K562 (cell line): ENCODE data around the gene PHLDB2. TPM values are rescaled to one million over a fixed set of nuclear protein-coding genes. Genes with fewer than 3 reads are reported as not detected.

Source experiments
- CBFB ChIP-seq: sonication (generic); formaldehyde crosslinking; IDR thresholded peaks from 2 replicates; pipeline ENCODE4 v1.4.0; 2020; ENCODE audit warnings: mild to moderate bottlenecking, missing genetic modification reagents
- CHD1 ChIP-seq: fragments of 200-600 bp; sonication (generic); IDR thresholded peaks from one replicate; pipeline ENCODE4 v1.6.1; 2012; ENCODE audit warnings: mild to moderate bottlenecking, moderate library complexity, low read length, inconsistent platforms
- CTCF ChIP-seq, 3 experiments: IDR thresholded peaks in 2 of 3; conservative IDR thresholded peaks in 1 of 3; 2 replicates each; pipeline ENCODE4 v1.5.1; 2011 to 2012; ENCODE audit warnings: low read length in 3 of 3, mild to moderate bottlenecking in 3 of 3, control low read depth in 2 of 3, improper control_type of control experiment in 1 of 3, inconsistent platforms in 1 of 3, low read depth in 1 of 3, mixed read lengths in 1 of 3, moderate library complexity in 1 of 3; ENCODE audit not compliant: insufficient read depth in 2 of 3
- E2F4 ChIP-seq: sonication (generic); formaldehyde crosslinking; IDR thresholded peaks from 2 replicates; pipeline ENCODE4 v1.8.0; 2022; ENCODE audit warnings: mild to moderate bottlenecking, low read depth, missing genetic modification reagents
- FOXJ2 ChIP-seq: fragments of 200-800 bp; sonication (Bioruptor generic); IDR thresholded peaks from 2 replicates; pipeline ENCODE4 v1.6.1; 2016; ENCODE audit warnings: missing genetic modification characterization, missing compliant biosample characterization
- GABPB1 ChIP-seq: sonication (generic); formaldehyde crosslinking; IDR thresholded peaks from 2 replicates; pipeline ENCODE4 v1.8.0; 2022; ENCODE audit warnings: mild to moderate bottlenecking, missing genetic modification reagents
- HCFC1 ChIP-seq: IDR thresholded peaks from 2 replicates; pipeline ENCODE4 v1.6.1; 2012; ENCODE audit warnings: low read depth, low read length, improper control_type of control experiment
- MCM2 ChIP-seq: fragments of 450-650 bp; IDR thresholded peaks from 2 replicates; pipeline ENCODE4 v1.6.1; 2017; ENCODE audit warnings: low read depth, mild to moderate bottlenecking
- MCM3 ChIP-seq: fragments of 450-650 bp; IDR thresholded peaks from 2 replicates; pipeline ENCODE4 v1.6.1; 2016
- MIER1 ChIP-seq: fragments of 450-650 bp; IDR thresholded peaks from 2 replicates; pipeline ENCODE4 v1.6.1; 2016; ENCODE audit warnings: antibody characterized with exemption, mild to moderate bottlenecking, low read depth
- PCBP2 ChIP-seq: fragments of 200-400 bp; formaldehyde crosslinking; IDR thresholded peaks from 2 replicates; pipeline ENCODE4 v1.6.1; 2018; ENCODE audit warnings: low read length, low read depth, mild to moderate bottlenecking, moderate library complexity; ENCODE audit not compliant: poor library complexity, severe bottlenecking
- SIN3A ChIP-seq, 2 experiments: fragments of 150-350 bp in 1 of 2; IDR thresholded peaks; 2 replicates each; pipeline ENCODE4 v1.6.1; 2011 to 2016; ENCODE audit warnings: borderline replicate concordance in 2 of 2, low read depth in 2 of 2, low read length in 2 of 2, mild to moderate bottlenecking in 2 of 2, moderate library complexity in 2 of 2; ENCODE audit not compliant: control insufficient read depth in 1 of 2
- polyA plus RNA-seq, 8 experiments: library from polyadenylated mRNA; depleted of rRNA in 4 of 8; stranded (reverse) in 5 of 8; unstranded in 3 of 8; fragments of >200 nt; fragmentation: Nextera tagmentation in 2 of 8; fragmentation: Illumina TruSeq in 1 of 8; extraction: Ambion mirVana in 2 of 8; extraction: Trizol in 1 of 8; gene quantifications; 2 replicates each; pipeline versions ENCODE4 v1.2.1 to v1.2.3, GENCODE V29; 2011 to 2014; ENCODE audit warnings: inconsistent platforms in 1 of 8, missing spikeins in 1 of 8
- total RNA-seq, 7 experiments: library from RNA; depleted of rRNA in 6 of 7; stranded (reverse); fragments of >200 nt in 6 of 7; fragmentation: Illumina TruSeq in 2 of 7; extraction: Trizol in 2 of 7; gene quantifications; 2 replicates each; pipeline versions ENCODE4 v1.2.1 to v1.2.3, GENCODE V29; 2011 to 2021; ENCODE audit warnings: low replicate concordance in 1 of 7
- TF ChIP-seq, protein P1 (sequence below): sonication (generic); formaldehyde crosslinking; IDR thresholded peaks from 2 replicates; pipeline ENCODE4 v1.8.0; 2023; ENCODE audit warnings: missing genetic modification reagents, mild to moderate bottlenecking, borderline replicate concordance

Gene PHLDB2
- total and polyA plus RNA-seq, 9 of the 15 experiments (the other 6 are each of a cell fraction or from before 2014, with no cell fraction given), result 0.04 TPM; not detected in 8

GRCh38 chr3:111937871-111938270 lies 78.8 kb downstream of the PHLDB2 start (continued):
- TF ChIP-seq, protein P1, sequence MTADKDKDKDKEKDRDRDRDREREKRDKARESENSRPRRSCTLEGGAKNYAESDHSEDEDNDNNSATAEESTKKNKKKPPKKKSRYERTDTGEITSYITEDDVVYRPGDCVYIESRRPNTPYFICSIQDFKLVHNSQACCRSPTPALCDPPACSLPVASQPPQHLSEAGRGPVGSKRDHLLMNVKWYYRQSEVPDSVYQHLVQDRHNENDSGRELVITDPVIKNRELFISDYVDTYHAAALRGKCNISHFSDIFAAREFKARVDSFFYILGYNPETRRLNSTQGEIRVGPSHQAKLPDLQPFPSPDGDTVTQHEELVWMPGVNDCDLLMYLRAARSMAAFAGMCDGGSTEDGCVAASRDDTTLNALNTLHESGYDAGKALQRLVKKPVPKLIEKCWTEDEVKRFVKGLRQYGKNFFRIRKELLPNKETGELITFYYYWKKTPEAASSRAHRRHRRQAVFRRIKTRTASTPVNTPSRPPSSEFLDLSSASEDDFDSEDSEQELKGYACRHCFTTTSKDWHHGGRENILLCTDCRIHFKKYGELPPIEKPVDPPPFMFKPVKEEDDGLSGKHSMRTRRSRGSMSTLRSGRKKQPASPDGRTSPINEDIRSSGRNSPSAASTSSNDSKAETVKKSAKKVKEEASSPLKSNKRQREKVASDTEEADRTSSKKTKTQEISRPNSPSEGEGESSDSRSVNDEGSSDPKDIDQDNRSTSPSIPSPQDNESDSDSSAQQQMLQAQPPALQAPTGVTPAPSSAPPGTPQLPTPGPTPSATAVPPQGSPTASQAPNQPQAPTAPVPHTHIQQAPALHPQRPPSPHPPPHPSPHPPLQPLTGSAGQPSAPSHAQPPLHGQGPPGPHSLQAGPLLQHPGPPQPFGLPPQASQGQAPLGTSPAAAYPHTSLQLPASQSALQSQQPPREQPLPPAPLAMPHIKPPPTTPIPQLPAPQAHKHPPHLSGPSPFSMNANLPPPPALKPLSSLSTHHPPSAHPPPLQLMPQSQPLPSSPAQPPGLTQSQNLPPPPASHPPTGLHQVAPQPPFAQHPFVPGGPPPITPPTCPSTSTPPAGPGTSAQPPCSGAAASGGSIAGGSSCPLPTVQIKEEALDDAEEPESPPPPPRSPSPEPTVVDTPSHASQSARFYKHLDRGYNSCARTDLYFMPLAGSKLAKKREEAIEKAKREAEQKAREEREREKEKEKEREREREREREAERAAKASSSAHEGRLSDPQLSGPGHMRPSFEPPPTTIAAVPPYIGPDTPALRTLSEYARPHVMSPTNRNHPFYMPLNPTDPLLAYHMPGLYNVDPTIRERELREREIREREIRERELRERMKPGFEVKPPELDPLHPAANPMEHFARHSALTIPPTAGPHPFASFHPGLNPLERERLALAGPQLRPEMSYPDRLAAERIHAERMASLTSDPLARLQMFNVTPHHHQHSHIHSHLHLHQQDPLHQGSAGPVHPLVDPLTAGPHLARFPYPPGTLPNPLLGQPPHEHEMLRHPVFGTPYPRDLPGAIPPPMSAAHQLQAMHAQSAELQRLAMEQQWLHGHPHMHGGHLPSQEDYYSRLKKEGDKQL (CRISPR knock-in tag), result no peak
- TF ChIP-seq E2F4 (CRISPR knock-in tag) (no peak), CTCF (IDR thresholded peaks at IDR 0.05 in 2 of 3, conservative IDR thresholded peaks at IDR 0.05 in 1 of 3; ENCODE audit: insufficient read depth in 2 of 3, low read depth in 1 of 3, low read length in 3 of 3) (no peak), GABPB1 (CRISPR knock-in tag) (no peak), SIN3A (IDR thresholded peaks at IDR 0.05; ENCODE audit: borderline replicate concordance in 2 of 2, control insufficient read depth in 1 of 2, low read depth in 2 of 2, low read length in 2 of 2) (no peak), FOXJ2 (no peak), PCBP2 (no peak), MCM2 (no peak), CHD1 (no peak), CBFB (CRISPR knock-in tag) (no peak), MIER1 (no peak), MCM3 (no peak), HCFC1 (no peak)
